Activated T-helper 1 cell treated with anti-CD3 and anti-CD28 coated beads, Interleukin-2, amount 50 U/mL, for 16 hours (primary cell): Measurements from ENCODE around the gene TNFAIP2.
"Not testable (repeated sequence)": the region's sequence is repeated elsewhere in the genome, so short reads cannot be mapped to it uniquely, and the experiment has no call there.

Source experiments
- DNase-seq, 2 donors: peaks; one replicate each; pipeline ENCODE4 v3.0.0-alpha.2; 2020; ENCODE audit warnings: low read depth in 1 of 2, low spot score in 1 of 2

The TNFAIP2 gene

GRCh38 chr14:103135333-103136260 lies 12.3 kb downstream of the TNFAIP2 start:
- DNase-seq: no peak

DNA sequence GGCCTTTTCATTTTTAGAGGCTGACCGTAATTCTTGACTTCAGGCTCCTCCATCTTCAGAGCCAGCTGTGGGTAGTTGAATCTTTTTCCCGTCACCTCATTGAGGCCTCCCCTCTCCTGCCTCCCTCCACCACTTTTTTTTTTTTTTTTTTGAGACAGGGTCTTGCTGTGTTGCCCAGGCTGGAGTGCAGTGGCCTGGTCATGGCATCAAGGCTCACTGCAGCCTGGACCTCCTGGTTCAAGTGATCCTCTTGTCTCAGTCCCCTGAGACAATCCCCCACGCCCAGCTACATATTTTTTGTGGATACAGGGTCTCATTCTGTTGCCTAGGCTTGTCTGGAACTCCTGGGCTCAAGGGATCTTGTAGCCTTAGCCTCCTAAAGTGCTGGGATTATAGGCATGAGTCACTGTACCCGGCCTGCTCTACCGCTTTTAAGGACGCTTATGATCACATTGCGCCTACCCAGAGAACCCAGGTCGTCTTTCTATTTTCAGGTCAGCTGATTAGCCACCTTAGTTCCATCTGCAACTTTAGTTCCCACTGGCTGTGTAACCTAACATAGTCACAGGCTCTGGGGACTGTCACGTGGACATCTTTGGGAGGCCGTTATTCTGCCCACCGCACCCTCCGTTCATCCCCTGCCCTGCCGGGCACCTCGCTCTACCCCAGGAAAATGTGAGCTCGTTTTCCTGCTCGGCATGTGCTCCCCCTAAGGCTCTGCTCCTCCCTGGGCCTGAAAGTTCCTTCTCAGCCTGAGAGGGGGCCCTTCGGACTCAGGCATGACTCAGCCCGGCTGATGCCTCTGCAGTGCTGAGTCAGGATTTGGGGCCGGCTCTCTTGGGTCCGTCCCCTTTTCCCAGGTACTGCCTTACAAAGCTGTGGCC lies 13.4 kb downstream of the TNFAIP2 start:
- DNase-seq: no peak

- no peak for DNase-seq
Observed at GRCh38 chr14:103137689-103138300, 14.5 kb downstream of the TNFAIP2 start.

- no peak for DNase-seq
Observed at GRCh38 chr14:103138301-103139131, 15.3 kb downstream of the TNFAIP2 start.

DNA sequence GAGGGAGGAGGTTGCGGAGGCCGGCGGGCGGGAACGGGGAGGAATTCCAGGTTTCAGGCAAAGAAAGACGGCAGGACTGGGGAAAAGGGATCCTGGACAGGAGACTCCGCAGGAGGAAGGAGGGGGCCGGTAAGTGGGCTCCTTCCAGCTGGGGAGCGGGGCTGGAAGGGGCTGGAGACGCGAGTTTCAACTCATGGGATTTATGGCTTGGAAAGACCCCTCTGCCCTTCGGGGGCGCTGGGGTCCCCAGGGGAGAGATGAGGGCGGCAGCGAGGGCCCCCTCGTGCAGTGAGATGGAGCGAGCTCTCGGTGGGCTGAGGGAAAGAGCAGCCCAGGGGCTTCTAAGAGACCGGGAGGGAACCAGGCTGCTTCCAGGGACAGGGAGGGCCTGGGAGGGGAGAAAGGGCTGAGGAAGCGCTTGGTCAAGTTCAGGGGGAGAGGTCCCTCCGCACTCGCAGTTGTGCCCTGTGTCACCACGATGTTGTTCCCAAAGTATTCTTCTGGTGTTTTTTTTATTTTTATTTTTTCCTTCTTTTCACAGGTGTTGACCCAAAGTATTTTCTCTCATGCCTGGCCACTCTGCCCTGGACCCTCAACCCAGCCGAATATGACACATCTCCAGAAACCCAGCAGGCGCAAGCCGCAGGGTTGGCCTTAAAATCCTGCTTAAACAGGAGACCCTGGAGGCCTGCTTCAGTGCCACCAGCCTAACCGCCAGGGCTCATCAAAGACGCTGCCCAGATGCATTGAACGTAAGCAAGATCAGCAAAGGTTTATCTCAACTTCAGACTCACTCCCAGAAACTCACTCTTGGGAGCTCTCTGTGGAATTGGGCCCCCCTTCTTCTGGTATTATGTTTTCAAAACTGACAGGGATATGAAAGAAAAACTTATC lies 16.1 kb downstream of the TNFAIP2 start:
- DNase-seq: no peak

GRCh38 chr14:103140316-103141109 lies 17.3 kb downstream of the TNFAIP2 start:
- DNase-seq: no peak

- no peak for DNase-seq
Observed at GRCh38 chr14:103141117-103141796, 18.0 kb downstream of the TNFAIP2 start.

GRCh38 chr14:103142026-103142425 lies 18.8 kb downstream of the TNFAIP2 start:
- no peak for DNase-seq

DNA sequence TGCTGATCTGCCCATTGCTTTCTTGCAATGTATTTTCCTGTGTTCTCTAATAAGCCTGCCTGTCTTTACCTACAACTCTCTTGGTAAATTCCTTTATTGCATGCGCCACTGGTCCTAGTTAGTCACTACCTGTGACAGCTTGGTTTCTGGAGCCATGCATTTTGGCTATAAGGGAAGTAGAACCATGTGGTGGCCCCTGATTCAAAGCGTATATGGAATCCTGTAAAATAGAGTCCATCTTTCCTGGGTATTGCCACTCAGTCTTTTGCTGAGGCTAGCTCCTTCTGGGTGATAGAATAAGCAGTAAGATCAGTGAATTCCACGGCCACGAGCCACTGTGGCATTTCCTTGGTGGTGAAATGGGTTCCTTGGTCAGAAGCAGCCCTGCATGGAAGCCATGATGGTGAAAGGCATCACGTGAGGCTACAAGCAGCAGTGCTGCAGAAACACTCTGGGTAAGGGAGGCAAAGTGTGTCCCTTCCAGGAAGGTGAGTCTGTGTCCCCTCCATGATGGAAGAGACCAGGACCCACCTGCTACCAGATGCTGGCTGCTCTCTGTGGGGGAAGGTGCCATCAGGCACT lies 19.6 kb downstream of the TNFAIP2 start:
- DNase-seq: no peak

DNA sequence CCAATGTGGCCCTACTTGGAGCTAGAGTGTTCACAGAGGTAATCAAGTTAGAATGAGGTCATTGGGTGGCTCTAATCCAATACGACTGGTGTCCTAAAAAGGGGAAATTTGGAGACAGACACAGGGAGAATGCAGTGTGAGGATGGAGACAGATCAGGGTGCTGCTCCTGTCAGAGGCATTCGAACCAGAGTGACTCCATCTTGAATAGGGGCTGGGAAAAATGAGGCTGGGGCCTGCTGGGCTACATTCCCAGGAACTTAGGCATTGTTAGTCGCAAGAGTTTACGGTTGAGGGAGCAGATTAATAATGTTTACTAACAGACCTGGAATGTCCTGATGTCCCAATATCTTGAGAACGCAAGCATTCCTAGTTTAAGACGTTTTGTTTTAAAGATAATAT lies 20.2 kb downstream of the TNFAIP2 start:
- DNase-seq: no peak

GRCh38 chr14:103144085-103144484 lies 20.8 kb downstream of the TNFAIP2 start:
- DNase-seq: no peak

GRCh38 chr14:103146141-103146709 lies 23.0 kb downstream of the TNFAIP2 start:
- no peak for DNase-seq

- DNase-seq: no peak
Observed at GRCh38 chr14:103149351-103150237, 26.3 kb downstream of the TNFAIP2 start.

- no peak for DNase-seq
Observed at GRCh38 chr14:103151270-103151945, 28.1 kb downstream of the TNFAIP2 start.

DNA sequence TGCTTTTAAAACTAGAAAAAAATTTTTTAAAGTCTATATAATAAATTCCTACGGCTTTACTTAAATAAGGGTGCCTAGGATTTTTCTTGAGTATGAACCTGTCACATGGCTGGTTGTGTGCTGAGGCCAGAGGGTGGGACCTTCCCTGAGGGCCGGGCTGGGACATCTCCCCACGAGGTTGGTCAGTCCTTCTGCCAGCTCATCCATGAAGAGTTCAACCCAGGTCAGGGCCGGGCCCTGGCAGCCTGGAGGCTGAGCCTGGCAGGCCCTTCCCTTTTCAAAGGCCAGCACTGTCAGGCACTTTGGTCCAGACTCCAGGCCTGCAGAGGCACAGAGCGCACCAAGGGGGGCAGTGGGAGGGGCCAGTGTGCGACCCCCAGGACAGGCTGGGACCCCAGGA lies 31.7 kb downstream of the TNFAIP2 start:
- DNase-seq: no peak

GRCh38 chr14:103155416-103155815 lies 32.2 kb downstream of the TNFAIP2 start:
- DNase-seq: not testable (repeated sequence)
